ENCODE results near the gene INSIG1.

INSIG1 gene

DNA sequence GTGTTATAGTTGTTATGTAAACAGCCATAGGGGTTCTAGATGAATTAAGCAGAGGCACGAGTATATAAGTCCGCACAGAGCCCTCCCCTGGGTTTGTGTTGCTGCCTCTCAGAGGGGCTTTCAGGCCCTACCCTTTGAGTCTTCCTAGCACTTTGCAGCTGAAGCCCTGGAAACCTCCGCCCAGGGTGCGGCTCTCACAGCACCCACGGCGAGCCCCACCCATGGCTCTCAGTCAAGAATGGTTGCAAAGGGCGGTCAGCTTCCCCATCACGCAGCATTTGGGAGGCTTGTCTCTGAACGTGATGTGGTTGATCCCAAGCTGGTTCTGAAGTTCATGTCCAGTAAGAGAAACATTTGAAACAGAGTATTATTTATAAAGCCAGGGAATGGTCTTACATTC, 18.8 kb upstream of the INSIG1 start:
- no peaks in the 10 kb centered on the region for H3K36me3 ChIP-seq (ENCODE audit: control insufficient read depth in 2 of 2, insufficient read depth in 1 of 2, low read length in 2 of 2)
- no peaks in the 10 kb centered on the region for H3K4me1 ChIP-seq (ENCODE audit: control insufficient read depth, insufficient read depth, low read length)
- CTCF ChIA-PET = no interaction called here
- no peaks in the 10 kb centered on the region for H3K9me3 ChIP-seq (ENCODE audit: control insufficient read depth, insufficient read depth, low read depth, low read length)
- POLR2A ChIA-PET = no interaction called here
- no peak overlapping the region for H3K4me3 ChIP-seq (ENCODE audit: low read depth, low read length)
- H3K27ac ChIP-seq (ENCODE audit: extremely low read depth, low read depth, low read length) = no peak overlapping the region
- TF ChIP-seq, protein P1, sequence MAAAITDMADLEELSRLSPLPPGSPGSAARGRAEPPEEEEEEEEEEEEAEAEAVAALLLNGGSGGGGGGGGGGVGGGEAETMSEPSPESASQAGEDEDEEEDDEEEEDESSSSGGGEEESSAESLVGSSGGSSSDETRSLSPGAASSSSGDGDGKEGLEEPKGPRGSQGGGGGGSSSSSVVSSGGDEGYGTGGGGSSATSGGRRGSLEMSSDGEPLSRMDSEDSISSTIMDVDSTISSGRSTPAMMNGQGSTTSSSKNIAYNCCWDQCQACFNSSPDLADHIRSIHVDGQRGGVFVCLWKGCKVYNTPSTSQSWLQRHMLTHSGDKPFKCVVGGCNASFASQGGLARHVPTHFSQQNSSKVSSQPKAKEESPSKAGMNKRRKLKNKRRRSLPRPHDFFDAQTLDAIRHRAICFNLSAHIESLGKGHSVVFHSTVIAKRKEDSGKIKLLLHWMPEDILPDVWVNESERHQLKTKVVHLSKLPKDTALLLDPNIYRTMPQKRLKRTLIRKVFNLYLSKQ (tag by site-specific recombination; IDR thresholded peaks at IDR 0.05; ENCODE audit: borderline replicate concordance) = no peak
- TF ChIP-seq, protein P2, sequence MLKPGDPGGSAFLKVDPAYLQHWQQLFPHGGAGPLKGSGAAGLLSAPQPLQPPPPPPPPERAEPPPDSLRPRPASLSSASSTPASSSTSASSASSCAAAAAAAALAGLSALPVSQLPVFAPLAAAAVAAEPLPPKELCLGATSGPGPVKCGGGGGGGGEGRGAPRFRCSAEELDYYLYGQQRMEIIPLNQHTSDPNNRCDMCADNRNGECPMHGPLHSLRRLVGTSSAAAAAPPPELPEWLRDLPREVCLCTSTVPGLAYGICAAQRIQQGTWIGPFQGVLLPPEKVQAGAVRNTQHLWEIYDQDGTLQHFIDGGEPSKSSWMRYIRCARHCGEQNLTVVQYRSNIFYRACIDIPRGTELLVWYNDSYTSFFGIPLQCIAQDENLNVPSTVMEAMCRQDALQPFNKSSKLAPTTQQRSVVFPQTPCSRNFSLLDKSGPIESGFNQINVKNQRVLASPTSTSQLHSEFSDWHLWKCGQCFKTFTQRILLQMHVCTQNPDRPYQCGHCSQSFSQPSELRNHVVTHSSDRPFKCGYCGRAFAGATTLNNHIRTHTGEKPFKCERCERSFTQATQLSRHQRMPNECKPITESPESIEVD (tag by site-specific recombination; IDR thresholded peaks at IDR 0.05) = no peak
- TF ChIP-seq ZNF140 (tag by site-specific recombination; IDR thresholded peaks at IDR 0.05) (no peak), KLF1 (tag by site-specific recombination; IDR thresholded peaks at IDR 0.05) (peak; percentile 89)

DNA sequence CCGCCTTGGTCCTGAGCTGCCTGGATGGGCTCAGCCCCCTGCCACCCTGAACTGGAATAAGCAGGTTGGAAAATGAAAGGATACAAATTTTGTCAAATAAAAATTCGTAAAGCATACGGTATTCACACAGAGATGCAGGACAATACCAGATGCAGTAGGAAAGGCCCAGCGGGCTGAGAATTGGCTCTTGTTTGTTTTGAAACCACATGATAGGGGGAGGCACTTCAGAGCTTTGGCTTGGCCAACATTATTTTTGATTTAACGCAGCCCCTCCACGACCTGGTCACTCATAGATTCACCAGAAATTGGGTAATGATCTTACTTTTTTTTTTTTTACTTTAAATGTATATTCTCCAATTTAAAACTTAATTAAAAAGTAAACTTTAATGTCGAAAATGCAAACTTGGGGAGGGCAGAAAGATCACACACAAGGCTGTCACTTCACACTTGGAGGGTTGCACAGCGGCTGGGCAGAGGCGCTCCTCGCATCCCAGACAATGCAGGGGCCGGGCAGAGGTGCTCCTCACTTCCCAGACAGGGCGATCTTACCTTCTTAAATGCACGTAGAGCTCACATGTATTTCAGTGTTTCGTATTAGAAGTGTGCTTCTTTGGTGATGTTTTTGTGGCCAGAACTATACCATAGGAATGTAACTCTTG, 17.8 kb upstream of the INSIG1 start:
- Histone ChIP-seq H3K9me3 (ENCODE audit: control insufficient read depth, insufficient read depth, low read depth, low read length) (no peaks in the 10 kb centered on the region), H3K4me1 (ENCODE audit: control insufficient read depth, insufficient read depth, low read length) (no peaks in the 10 kb centered on the region), H3K4me3 (ENCODE audit: low read depth, low read length) (no peak overlapping the region), H3K36me3 (ENCODE audit: control insufficient read depth in 2 of 2, insufficient read depth in 1 of 2, low read length in 2 of 2) (no peaks in the 10 kb centered on the region), H3K27ac (ENCODE audit: extremely low read depth, low read depth, low read length) (no peak overlapping the region)
- ChIA-PET POLR2A (no interaction called here), CTCF (interaction anchor here (0.6 to 0.7 kb wide), 2 partner anchors 95 to 300 kb away, joined by 3 read pairs; no protein-coding TSS in a partner anchor)
- no peak for TF ChIP-seq ZNF140 (tag by site-specific recombination; IDR thresholded peaks at IDR 0.05)
- no peak for TF ChIP-seq ZNF621 (tag by site-specific recombination; IDR thresholded peaks at IDR 0.05)
- no peak for TF ChIP-seq GLI2 (tag by site-specific recombination; IDR thresholded peaks at IDR 0.05; ENCODE audit: borderline replicate concordance, low read depth)
- TF ChIP-seq ZNF843 (tag by site-specific recombination; IDR thresholded peaks at IDR 0.05) = no peak

DNA sequence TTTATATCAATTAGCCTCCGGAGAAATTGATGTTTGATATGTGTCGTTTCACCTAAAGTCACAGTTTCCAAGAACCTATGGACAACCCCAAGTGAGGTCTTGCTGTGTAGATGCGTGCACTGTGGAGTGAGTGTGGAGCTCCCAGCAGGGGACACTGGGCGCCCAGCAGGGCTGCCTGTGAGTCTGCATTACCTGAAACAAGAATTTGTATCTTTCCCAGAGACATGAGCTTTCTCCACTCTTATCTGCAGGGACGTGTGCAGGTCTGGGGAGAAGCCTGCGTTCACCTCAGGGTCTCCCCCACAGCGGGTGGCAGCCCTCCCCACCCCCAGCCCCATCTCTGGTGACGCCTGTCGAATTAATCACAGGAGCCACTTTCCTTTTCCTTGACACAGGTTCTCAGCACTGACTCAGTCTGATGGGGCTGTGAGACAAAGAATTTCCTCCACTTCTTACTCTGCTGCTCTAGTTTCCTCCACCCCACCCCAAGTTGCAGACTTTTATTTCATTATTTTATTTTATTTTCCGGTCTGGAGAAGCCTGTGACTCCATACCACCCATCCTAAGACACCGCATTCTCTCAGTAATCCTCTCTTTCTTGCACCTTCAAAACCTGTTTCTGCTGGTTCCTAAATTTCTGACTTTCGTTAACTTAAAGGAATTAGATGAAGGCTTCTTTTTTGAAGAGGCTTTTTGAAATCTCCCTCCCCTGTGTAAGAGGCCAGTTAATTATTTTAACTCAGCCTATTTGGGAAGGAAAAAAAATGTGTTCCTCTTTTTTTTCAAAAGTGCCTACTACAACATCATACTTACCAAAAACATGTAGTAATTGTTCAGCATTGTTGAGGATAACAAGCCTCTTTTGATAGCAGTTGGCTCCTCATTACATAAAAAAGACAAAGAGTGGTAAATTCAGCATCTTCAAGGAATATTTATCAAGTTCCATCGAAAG, 17.0 kb upstream of the INSIG1 start:
- no peaks in the 10 kb centered on the region for H3K36me3 ChIP-seq (ENCODE audit: control insufficient read depth in 2 of 2, insufficient read depth in 1 of 2, low read length in 2 of 2)
- ChIA-PET POLR2A (no interaction called here), CTCF (no interaction called here)
- no peak overlapping the region for H3K27ac ChIP-seq (ENCODE audit: extremely low read depth, low read depth, low read length)
- TF ChIP-seq MYNN (tag by site-specific recombination; IDR thresholded peaks at IDR 0.05; ENCODE audit: borderline replicate concordance) (0 out of 2 replicates have a peak, but pooled peaks have one; percentile 47), ZFP69B (tag by site-specific recombination; IDR thresholded peaks at IDR 0.05) (no peak), ZFP3 (tag by site-specific recombination; IDR thresholded peaks at IDR 0.05; ENCODE audit: low read depth) (no peak), ZIC2 (tag by site-specific recombination; IDR thresholded peaks at IDR 0.05) (peak; percentile 63)
- TF ChIP-seq, protein P3, sequence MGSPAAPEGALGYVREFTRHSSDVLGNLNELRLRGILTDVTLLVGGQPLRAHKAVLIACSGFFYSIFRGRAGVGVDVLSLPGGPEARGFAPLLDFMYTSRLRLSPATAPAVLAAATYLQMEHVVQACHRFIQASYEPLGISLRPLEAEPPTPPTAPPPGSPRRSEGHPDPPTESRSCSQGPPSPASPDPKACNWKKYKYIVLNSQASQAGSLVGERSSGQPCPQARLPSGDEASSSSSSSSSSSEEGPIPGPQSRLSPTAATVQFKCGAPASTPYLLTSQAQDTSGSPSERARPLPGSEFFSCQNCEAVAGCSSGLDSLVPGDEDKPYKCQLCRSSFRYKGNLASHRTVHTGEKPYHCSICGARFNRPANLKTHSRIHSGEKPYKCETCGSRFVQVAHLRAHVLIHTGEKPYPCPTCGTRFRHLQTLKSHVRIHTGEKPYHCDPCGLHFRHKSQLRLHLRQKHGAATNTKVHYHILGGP (tag by site-specific recombination; IDR thresholded peaks at IDR 0.05) = no peak
- H3K4me3 ChIP-seq (ENCODE audit: low read depth, low read length) = no peak overlapping the region
- no peaks in the 10 kb centered on the region for H3K4me1 ChIP-seq (ENCODE audit: control insufficient read depth, insufficient read depth, low read length)
- H3K9me3 ChIP-seq (ENCODE audit: control insufficient read depth, insufficient read depth, low read depth, low read length) = no peaks in the 10 kb centered on the region
